HG02885 (cell line): ENCODE data around the gene KRT36.
A peak's percentile ranks its signal among the peaks of the same experiment; 100 is the strongest.

ENCODE experiments used
- ATAC-seq: cut with Tn5 transposase; IDR thresholded peaks from one replicate; pipeline ENCODE4 v1.9.1; 2021; ENCODE audit warnings: mild to moderate bottlenecking; ENCODE audit not compliant: unreplicated experiment, poor library complexity

The KRT36 gene

DNA sequence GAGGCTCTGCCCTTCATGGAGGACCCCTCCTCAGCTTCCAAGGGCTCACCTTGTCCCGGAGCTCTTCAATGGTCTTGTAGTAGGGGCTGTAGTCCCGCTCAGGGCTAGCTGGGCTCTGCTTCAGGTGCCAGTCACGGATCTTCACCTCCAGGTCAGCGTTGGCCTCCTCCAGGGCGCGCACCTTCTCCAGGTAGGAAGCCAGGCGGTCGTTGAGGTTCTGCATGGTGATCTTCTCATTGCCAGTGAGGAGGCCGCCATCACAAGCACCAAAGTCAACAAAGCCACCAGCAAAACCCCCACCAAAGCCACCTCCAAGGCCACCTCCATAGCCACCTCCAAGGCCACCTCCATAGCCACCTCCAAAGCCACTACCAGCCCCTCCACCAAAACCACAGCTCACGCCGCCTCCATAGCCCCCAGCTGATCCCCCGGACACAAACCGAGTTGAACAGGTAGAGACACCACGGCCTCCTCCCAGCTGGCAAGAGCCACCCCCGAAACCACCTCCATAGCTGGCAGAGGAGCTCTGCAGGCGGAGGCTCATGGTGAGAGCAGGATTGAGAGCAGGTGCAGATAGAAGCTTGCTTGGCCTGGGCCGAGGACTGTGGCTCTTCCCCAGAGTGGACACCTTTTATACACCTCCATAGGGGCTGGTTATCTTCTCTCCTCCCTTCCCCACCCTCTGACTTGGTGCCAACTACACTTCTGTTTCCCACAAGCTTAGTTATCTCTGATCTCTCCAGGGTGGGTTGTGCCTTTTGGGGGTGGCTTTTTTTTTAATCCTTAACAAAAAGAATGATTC is 15.5 kb upstream of the KRT36 start, which contains the start of gene KRT13:
Gene KRT13 (minus strand): TSS at position 606 of the 802 bp plus-strand sequence. CDS start 62 bp downstream, at position 544.
- ATAC-seq, result no peak

- no peak for ATAC-seq
Measured at GRCh38 chr17:41504246-41504977, 14.7 kb upstream of the KRT36 start.

DNA sequence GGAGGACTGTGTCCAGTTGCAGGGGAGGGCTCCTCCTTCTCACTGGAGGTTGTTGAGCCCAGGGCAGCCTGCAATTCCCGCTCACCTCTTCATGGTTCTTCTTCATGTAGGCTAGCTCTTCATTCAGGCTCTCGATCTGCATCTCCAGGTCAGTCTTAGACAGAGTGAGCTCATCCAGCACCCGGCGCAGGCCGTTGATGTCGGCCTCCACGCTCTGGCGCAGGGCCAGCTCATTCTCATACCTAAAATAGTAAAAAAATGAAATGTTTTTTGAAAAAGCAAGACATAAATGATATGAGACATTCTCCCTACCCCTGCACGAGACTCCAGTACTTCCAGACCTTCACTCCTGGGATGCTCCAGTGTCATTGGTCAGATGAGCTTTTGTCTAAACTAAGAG is 13.5 kb upstream of the KRT36 start:
- no peak for ATAC-seq

- ATAC-seq, result no peak
Measured at GRCh38 chr17:41500131-41500911, 10.6 kb upstream of the KRT36 start.

- no peak for ATAC-seq
Measured at GRCh38 chr17:41499714-41500113, 10.0 kb upstream of the KRT36 start.

- ATAC-seq, result no peak
Measured at GRCh38 chr17:41498276-41498675, 8.6 kb upstream of the KRT36 start.

- ATAC-seq, result peak; percentile 60
Measured at GRCh38 chr17:41496803-41497484, 7.2 kb upstream of the KRT36 start.

GRCh38 chr17:41494524-41494923 is 4.8 kb upstream of the KRT36 start:
- no peak for ATAC-seq

DNA sequence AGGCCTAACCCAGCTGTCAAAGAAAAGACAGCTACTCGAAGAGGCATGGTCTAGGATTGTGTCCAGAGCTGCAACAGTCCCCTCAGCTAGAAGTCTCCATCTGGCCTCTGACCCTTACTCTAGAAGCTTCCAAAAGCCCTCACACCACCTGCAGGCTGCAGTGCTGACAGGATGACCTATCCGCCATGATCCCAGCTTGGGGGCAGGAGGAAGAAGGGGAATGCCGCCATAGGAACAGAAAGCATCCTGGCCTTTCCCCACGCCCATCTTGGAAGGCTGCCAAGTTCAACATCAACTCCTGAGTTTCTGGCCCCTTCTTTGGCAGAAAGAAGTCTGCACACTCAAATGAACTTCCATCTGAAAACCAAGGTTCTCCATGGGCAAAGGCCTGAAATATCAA is 3.1 kb upstream of the KRT36 start:
- ATAC-seq, result no peak

- ATAC-seq, result no peak
Measured at GRCh38 chr17:41492351-41492750, 2.6 kb upstream of the KRT36 start.

GRCh38 chr17:41491476-41491875 is 1.8 kb upstream of the KRT36 start:
- ATAC-seq, result no peak

- ATAC-seq, result no peak
Measured at GRCh38 chr17:41490000-41490990, 585 bp upstream of the KRT36 start.

DNA sequence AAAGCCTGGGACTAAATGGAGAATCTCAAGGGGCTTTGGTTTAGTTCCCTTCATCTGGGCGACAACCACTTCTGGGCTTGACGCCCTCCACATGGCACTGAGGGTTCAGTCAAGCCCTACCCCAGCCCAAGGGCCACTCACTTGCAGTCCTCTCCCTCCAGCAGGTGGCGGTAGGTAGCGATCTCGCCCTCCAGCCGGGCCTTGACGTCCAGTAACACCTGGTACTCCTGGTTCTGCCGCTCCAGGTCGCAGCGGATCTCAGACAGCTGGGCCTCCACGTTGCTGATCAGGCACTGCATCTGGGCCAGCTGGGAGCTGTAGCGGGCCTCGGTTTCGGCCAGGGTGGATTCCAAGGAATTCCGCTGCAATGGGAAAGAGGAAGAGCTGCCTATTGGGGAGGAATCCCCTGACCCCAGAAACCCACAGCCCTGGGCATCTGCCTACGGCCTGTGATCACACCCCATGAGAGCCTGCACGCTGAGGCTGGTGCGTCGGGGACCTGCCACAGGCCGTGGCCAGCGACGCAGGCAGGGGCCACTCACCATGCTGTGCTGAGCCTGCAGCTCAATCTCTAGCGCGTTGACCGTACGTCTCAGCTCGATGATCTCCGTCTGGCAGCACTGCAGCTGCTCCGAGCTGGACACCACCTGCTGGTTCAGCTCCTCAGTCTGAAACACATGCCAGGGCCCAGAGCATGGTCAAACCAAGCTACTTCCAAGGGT is 2.7 kb downstream of the KRT36 start:
- no peak for ATAC-seq

DNA sequence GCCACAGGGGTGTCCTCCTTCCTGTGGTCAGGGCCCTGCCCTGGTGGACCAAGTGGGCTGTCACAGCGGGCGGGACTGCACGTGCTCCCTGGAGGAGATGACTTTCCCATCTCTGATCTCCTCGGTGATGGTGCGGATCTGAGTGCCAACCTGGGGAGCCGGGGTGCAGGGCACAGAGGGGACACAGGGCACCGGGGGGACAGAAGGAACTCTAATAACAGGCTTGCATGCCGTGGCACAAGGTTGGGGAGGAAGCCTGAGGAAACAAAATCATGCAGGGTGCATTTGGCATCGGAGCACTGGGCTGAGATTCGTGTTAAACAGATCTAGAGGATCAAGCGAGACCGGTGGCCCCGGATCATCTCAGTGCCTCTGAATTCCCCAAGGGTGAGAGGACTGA is 3.4 kb downstream of the KRT36 start:
- ATAC-seq, result no peak

DNA sequence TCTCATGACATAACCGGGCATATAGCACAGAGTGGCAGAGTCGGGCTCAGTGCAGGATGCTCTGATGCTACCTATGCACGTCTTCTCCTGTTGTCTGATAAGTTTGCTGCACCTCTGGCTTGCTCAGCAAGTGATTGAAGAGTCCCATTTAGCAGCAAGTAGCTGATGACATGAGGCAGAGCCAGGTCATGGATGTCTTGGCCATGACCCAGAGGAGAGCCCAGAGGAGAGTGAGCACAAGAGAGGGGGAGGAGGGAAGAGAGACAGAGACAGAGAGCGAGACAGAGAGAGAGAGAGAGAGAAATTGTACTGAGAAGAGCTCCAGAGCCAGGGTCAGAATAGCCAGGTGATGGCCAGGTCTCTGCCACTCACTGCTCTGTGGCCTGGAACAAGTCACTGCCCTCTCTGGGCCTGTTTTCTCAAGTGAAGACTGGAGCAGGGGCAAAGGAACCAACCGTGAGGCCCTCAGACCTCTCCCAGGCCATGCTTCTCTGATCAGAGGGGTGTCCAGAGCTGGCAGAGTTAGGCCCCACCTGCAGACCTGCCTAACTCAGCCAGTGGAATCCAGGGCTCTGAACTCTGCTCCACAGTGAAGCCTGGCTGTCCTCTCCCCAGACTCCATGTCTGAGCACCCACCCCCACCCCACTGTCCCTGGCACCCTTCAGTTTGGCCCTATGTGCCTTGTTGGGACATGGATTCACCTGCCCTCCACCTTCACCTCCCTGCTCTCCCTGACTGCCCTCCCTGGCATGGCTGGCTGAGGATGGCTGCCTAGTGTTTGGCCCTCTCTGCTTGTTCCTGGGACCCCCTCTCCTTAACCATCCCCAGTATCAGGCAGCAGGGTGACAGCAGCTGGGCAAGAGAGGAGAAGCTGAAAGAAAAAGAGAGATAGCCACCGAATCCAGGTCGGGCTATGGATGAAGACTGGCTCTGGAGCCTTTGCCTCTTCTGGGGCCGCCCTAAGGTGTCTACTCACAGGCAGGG is 4.5 kb downstream of the KRT36 start:
- ATAC-seq, result no peak

- ATAC-seq, result no peak
Measured at GRCh38 chr17:41483991-41484826, 5.5 kb downstream of the KRT36 start.
